Activated T-cell treated with anti-CD3 and anti-CD28 coated beads, Interleukin-2, amount 50 U/mL, for 4 hours (primary cell): Measurements from ENCODE around the gene NEB. TPM values are rescaled to one million over a fixed set of nuclear protein-coding genes. Genes with fewer than 3 reads are reported as not detected.
A peak's percentile ranks its signal among the peaks of the same experiment; 100 is the strongest.
"Not testable (repeated sequence)": the region's sequence is repeated elsewhere in the genome, so short reads cannot be mapped to it uniquely, and the experiment has no call there.

Source experiments
- ATAC-seq, 2 donors: fragments of 200-7000 bp; cut with Tn5 transposase; one replicate each; pipeline ENCODE4 v1.10.0; 2021
- DNase-seq: peaks from one replicate; pipeline ENCODE4 v3.0.0-alpha.2; 2020
- H3K27me3 Mint-ChIP-seq: one replicate; pipeline ENCODE4 v1.8.0; 2021; ENCODE audit warnings: low read depth, mixed read lengths
- H3K36me3 Mint-ChIP-seq: one replicate; pipeline ENCODE4 v1.8.0; 2022; ENCODE audit warnings: mixed read lengths; ENCODE audit not compliant: insufficient read depth
- H3K4me1 Mint-ChIP-seq: one replicate; pipeline ENCODE4 v1.8.0; 2021; ENCODE audit warnings: low read depth, mixed read lengths
- H3K4me3 Mint-ChIP-seq: one replicate; pipeline ENCODE4 v1.8.0; 2021; ENCODE audit warnings: mild to moderate bottlenecking, moderate library complexity, mixed read lengths
- H3K9me3 Mint-ChIP-seq: one replicate; pipeline ENCODE4 v1.8.0; 2021; ENCODE audit warnings: mixed read lengths
- total RNA-seq, 3 donors: library from RNA; stranded (reverse); gene quantifications; one replicate each; pipeline ENCODE4 v1.2.1, GENCODE V29; 2021

The NEB gene
- total RNA-seq, 3 donors from 2014 or later: 0.25 to 0.50 (median 0.46) TPM

DNA sequence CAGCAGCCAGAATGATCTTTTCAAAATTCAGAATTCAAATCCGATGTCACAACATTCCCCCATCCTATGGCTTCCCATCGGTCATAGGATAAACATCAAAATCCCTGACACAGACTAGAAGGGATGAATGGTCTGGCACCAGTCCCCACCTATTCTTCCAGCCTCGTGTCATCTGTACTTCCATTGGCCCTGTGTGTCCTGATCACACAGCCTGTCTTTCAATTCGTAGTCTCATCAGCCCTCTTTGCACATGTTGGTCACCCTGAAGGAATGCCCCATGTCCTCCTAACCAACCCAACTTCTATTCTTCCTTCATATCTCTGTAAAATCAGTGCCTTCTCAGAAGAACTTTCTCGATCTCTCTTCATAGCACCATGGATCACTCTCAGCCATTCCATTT is 157.2 kb downstream of the NEB start:
- Mint-ChIP-seq H3K36me3 (no peaks in the 10 kb centered on the region), H3K4me3 (no peak overlapping the region), H3K27me3 (no peaks in the 10 kb centered on the region), H3K4me1 (no peaks in the 10 kb centered on the region), H3K9me3 (no peaks in the 10 kb centered on the region)
- ATAC-seq (no peak), DNase-seq (no peak)

DNA sequence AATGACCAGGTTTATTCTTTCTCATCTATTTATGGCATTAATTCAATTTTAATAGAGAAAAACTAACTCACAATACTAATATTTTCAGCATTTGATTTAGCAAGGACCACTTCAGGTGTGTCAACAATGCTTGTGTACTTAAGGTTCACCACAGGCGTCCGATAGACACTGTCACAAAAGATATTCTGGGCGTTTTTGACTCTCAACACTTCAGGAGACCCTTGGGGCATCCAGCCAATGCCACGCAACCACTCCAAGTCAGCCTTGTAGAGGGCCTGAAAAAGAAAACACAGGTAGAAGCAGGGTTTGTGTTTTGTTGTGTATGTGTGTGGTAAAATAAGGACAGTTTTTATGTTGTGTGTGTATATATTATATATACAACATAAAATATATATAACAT is 158.2 kb downstream of the NEB start:
- H3K4me1 Mint-ChIP-seq: no peaks in the 10 kb centered on the region
- ATAC-seq: no peak
- H3K27me3 Mint-ChIP-seq: no peaks in the 10 kb centered on the region
- no peak overlapping the region for H3K4me3 Mint-ChIP-seq
- no peaks in the 10 kb centered on the region for H3K9me3 Mint-ChIP-seq
- H3K36me3 Mint-ChIP-seq: no peaks in the 10 kb centered on the region
- no peak for DNase-seq

DNA sequence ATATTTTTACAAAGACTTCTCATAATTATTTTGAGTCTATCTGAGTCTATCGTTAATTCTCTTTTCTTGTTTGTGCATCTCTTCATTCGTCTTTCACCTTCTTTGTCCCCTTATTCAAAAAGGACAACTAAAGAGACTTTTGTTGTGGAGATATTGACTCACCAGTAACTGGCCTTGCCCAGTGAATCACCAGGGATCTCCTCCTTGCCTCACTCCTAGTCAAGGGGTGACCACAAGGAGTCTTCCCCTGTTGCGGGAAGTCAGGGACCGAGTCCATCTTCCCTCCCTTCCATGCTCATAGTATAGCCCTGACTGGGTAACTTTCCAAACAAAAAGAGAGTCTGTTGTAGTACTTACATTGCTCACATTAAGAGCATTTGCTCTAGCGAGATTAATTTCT is 158.9 kb downstream of the NEB start:
- no peaks in the 10 kb centered on the region for H3K9me3 Mint-ChIP-seq
- ATAC-seq: no peak
- no peaks in the 10 kb centered on the region for H3K4me1 Mint-ChIP-seq
- DNase-seq: no peak
- H3K36me3 Mint-ChIP-seq: no peaks in the 10 kb centered on the region
- no peak overlapping the region for H3K4me3 Mint-ChIP-seq
- no peaks in the 10 kb centered on the region for H3K27me3 Mint-ChIP-seq

DNA sequence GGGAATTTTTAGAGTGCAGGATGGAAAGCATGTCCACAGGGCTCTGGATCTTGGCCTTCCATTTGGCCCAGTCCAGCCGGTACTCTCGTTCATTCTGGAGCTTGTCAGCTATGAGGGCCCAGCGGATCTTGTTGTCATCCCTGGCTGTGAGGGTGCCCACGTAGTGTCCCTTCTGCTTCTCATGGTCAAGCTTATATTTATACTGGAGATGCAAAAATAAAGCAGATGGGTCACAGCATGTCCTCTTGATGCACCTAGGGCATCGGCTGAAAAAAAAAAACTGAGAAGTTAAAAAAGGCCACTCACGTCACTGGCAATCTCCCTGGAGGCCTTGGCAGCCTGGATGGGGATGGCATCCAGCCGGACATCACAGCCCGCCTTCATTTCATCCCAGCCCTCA is 164.1 kb downstream of the NEB start:
- no peaks in the 10 kb centered on the region for H3K4me1 Mint-ChIP-seq
- H3K27me3 Mint-ChIP-seq: no peaks in the 10 kb centered on the region
- ATAC-seq (no peak), DNase-seq (no peak)
- no peaks in the 10 kb centered on the region for H3K9me3 Mint-ChIP-seq
- no peak overlapping the region for H3K4me3 Mint-ChIP-seq
- H3K36me3 Mint-ChIP-seq: no peaks in the 10 kb centered on the region

- ATAC-seq: no peak
- no peak for DNase-seq
- Mint-ChIP-seq H3K27me3 (no peaks in the 10 kb centered on the region), H3K4me3 (no peak overlapping the region), H3K36me3 (no peaks in the 10 kb centered on the region), H3K4me1 (no peaks in the 10 kb centered on the region), H3K9me3 (no peaks in the 10 kb centered on the region)
Measured at GRCh38 chr2:151569167-151569566, 165.1 kb downstream of the NEB start.

DNA sequence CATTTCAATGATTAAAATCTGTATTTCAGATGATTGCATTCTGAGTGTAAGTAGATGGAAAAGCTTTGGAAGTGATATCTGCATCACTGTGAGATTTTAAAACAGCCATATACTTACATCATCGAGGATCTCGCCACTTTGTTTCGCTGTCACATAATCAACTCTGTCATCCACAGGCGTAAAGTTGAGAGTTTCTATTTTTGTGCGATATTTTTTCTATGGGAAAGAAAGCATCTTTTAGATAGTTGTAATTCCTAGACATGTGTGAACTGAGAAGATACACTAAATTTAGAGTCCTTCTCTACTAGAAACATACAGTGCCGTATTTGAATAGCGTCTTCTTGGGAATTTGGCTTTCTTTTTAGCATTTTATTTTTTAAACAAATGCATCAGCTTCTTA is 165.8 kb downstream of the NEB start:
- ATAC-seq: no peak
- Mint-ChIP-seq H3K9me3 (no peaks in the 10 kb centered on the region), H3K36me3 (no peaks in the 10 kb centered on the region), H3K4me1 (no peaks in the 10 kb centered on the region), H3K4me3 (no peak overlapping the region), H3K27me3 (no peaks in the 10 kb centered on the region)
- DNase-seq: no peak

DNA sequence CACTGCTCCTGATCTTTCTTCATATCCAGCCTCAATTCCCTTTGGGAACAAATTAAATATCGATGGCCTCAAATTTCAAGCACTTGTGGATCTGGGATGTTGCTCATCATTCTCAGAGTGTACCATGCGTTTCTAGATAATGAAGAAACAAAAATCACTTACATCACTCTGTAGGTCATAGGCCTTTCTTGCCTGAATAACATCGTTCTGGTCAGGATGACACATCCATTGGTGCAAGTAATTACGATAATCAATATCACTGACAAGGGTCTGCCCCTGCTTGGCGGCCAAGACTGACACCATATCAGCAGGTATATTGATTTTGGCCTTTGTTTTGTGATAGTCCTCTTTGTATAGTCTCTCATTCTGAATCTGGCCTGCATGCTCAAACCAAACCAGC is 167.3 kb downstream of the NEB start:
- Mint-ChIP-seq H3K4me1 (no peaks in the 10 kb centered on the region), H3K4me3 (no peak overlapping the region), H3K27me3 (no peaks in the 10 kb centered on the region), H3K36me3 (peaks cover 2% of the 10 kb centered on the region), H3K9me3 (no peaks in the 10 kb centered on the region)
- ATAC-seq (no peak), DNase-seq (no peak)

DNA sequence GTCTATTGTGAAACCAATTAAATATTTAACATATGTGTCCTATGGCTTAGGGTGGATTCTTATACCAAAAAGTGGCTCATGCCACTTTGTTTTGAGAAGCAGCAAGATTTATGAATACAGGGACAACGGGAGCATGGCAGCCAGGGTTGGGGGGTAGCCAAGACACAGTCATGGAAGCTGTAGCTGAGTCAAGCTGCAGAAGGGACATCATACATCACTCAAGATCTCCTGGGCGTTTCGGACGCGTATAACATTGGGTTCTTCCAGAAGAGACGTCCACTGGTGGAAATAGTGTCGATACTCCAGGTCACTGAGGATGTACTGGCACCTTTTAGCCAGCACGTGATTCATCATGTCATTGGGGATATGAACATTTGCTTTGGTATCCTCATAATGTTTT is 171.9 kb downstream of the NEB start:
- ATAC-seq: no peak
- Mint-ChIP-seq H3K4me1 (no peaks in the 10 kb centered on the region), H3K9me3 (no peaks in the 10 kb centered on the region)

GRCh38 chr2:151560289-151560688 is 174.0 kb downstream of the NEB start:
- Mint-ChIP-seq H3K4me1 (peaks cover 3% of the 10 kb centered on the region), H3K9me3 (no peaks in the 10 kb centered on the region), H3K4me3 (no peak overlapping the region), H3K27me3 (no peaks in the 10 kb centered on the region), H3K36me3 (peaks cover 2% of the 10 kb centered on the region)
- no peak for DNase-seq
- no peak for ATAC-seq

More for the DNA sequence above, 171.9 kb downstream of the NEB start:
- Mint-ChIP-seq H3K27me3 (no peaks in the 10 kb centered on the region), H3K36me3 (peaks cover 2% of the 10 kb centered on the region), H3K4me3 (no peak overlapping the region)
- DNase-seq: no peak

DNA sequence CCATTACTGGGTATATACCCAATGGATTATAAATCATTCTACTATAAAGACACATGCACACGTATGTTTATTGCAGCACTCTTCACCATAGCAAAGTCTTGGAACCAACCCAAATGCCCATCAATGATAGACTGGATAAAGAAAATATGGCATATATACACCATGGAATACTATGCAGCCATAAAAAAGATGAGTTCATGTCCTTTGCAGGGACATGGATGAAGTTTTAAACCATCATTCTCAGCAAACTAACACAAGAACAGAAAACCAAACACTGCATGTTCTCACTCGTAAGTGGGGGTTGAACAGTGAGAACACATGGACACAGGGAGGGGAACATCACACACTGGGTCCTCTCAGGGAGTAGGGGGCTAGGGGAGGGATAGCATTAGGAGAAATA is 174.8 kb downstream of the NEB start:
- ATAC-seq, H3K27me3 Mint-ChIP-seq, H3K36me3 Mint-ChIP-seq, H3K9me3 Mint-ChIP-seq, H3K4me3 Mint-ChIP-seq, DNase-seq, H3K4me1 Mint-ChIP-seq: not testable (repeated sequence)

- not testable (repeated sequence) for H3K27me3 Mint-ChIP-seq, ATAC-seq, H3K36me3 Mint-ChIP-seq, H3K4me3 Mint-ChIP-seq, DNase-seq, H3K4me1 Mint-ChIP-seq, H3K9me3 Mint-ChIP-seq
Measured at GRCh38 chr2:151557883-151558282, 176.4 kb downstream of the NEB start.

DNA sequence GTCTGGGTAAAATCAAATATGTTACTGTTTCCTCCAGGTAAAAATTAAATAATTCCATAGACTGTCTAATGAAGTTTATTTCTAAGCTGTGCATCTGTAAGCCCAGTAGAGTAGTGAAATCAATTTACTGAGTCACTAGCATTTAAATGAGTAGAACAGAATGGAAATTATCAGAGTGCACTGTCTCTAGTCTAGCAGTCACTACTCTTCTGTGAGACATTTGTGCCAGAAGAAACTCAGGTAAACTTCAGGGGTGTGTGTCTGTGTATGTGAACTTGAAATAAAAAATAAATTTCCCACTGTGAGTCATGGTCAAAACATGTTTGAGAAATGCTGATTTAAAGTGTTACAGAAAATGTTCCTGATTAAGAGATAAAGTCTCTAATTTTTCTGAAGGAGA is 178.2 kb downstream of the NEB start:
- Mint-ChIP-seq H3K27me3 (peaks cover 4% of the 10 kb centered on the region), H3K4me3 (no peak overlapping the region), H3K9me3 (no peaks in the 10 kb centered on the region), H3K36me3 (peaks cover 7% of the 10 kb centered on the region), H3K4me1 (peaks cover 3% of the 10 kb centered on the region)
- no peak for DNase-seq
- peak in 1 of 2 donors; percentile 63 for ATAC-seq

GRCh38 chr2:151552287-151552686 is 182.0 kb downstream of the NEB start:
- H3K4me3 Mint-ChIP-seq: no peak overlapping the region
- H3K27me3 Mint-ChIP-seq: peaks cover 4% of the 10 kb centered on the region
- ATAC-seq (no peak), DNase-seq (no peak)
- H3K36me3 Mint-ChIP-seq: peaks cover 7% of the 10 kb centered on the region
- H3K9me3 Mint-ChIP-seq: no peaks in the 10 kb centered on the region
- peaks cover 3% of the 10 kb centered on the region for H3K4me1 Mint-ChIP-seq

GRCh38 chr2:151551556-151551955 is 182.7 kb downstream of the NEB start:
- peaks cover 3% of the 10 kb centered on the region for H3K4me1 Mint-ChIP-seq
- peaks cover 11% of the 10 kb centered on the region for H3K36me3 Mint-ChIP-seq
- no peaks in the 10 kb centered on the region for H3K9me3 Mint-ChIP-seq
- ATAC-seq: no peak
- H3K4me3 Mint-ChIP-seq: no peak overlapping the region
- no peak for DNase-seq
- peaks cover 4% of the 10 kb centered on the region for H3K27me3 Mint-ChIP-seq

DNA sequence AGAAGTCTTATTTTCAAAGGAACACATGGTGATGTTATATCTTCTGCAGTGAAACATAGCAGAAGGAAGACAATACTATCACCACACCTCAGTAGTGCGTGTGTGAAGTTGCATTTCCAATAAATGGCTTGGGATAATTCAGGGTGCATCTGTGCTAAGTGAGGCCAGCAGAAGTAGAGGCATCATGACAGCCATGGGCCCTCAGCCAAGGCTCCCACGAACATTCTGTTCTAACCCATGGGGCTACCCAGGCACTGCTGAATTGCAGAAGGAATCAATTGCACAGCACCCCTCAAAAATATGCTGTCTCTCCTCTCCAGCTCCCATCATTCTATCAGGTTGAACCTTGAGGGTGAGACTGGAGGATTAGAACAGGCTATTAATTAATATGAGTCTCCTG is 185.1 kb downstream of the NEB start:
- DNase-seq (no peak), ATAC-seq (no peak)
- H3K4me1 Mint-ChIP-seq: no peaks in the 10 kb centered on the region
- no peaks in the 10 kb centered on the region for H3K9me3 Mint-ChIP-seq
- no peak overlapping the region for H3K4me3 Mint-ChIP-seq
- H3K36me3 Mint-ChIP-seq: peaks cover 11% of the 10 kb centered on the region
- peaks cover 4% of the 10 kb centered on the region for H3K27me3 Mint-ChIP-seq

DNA sequence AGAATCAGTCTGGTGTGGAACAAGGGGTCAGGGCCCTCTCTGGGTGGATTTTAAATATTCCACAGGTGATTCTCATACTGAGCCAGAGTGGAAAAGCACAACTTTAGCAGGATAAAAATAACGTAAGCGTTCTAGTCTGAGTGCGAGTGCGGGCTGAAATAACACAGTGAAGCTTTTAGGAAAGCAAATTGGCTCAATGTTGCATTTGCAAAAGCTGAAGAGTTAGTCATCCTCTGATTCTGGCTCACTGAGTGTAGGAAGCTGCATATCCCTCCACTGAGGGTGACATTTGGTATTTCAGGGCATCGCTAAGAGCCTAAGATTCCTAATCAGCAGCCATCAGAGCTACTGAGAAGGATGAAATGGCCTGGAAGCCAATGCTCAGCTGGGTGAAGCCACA is 189.8 kb downstream of the NEB start:
- H3K4me3 Mint-ChIP-seq: no peak overlapping the region
- no peaks in the 10 kb centered on the region for H3K4me1 Mint-ChIP-seq
- DNase-seq (no peak), ATAC-seq (no peak)
- peaks cover 3% of the 10 kb centered on the region for H3K36me3 Mint-ChIP-seq
- H3K27me3 Mint-ChIP-seq: no peaks in the 10 kb centered on the region
- H3K9me3 Mint-ChIP-seq: no peaks in the 10 kb centered on the region
